Breast epithelium (tissue), 3 donors: Measurements from ENCODE around the gene MRO.

Experiments used
- POLR2A ChIP-seq: fragments of 450-650 bp; IDR thresholded peaks from one replicate; pipeline ENCODE4 v1.6.1; 2016; ENCODE audit warnings: antibody characterized with exemption, mild to moderate bottlenecking, moderate library complexity
- POLR2AphosphoS5 ChIP-seq, 3 donors: sonication (generic); formaldehyde crosslinking; IDR thresholded peaks; one replicate each; pipeline ENCODE4 v1.6.1; 2017; ENCODE audit warnings: antibody characterized with exemption in 3 of 3
- TF ChIP-seq, protein P1 (sequence below), 3 donors: fragments of 450-650 bp; IDR thresholded peaks; one replicate each; pipeline ENCODE4 v1.5.1; 2016 to 2017; ENCODE audit warnings: antibody characterized with exemption in 3 of 3, mild to moderate bottlenecking in 3 of 3, moderate library complexity in 3 of 3

DNA sequence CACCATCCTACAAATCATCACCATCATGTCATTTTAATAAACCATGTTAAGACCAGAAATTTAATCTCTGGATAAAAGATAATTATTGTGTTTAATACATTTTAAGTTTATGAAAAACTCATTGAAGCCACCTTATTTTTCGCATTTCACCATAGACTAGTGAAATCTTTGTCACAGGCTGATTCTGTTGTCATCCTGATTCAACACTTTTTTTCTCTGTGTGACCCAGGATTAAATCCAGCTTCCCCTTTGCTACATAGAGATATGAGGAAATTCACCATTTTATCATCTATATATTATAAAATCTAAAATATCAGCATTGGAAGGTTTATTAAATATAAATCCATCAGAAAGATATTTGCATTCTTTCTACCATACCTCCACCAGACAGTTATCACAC lies 29.2 kb upstream of the MRO start:
- TF ChIP-seq POLR2A (no peak), POLR2AphosphoS5 (IDR thresholded peaks at IDR 0.05) (no peak)
- TF ChIP-seq, protein P1, sequence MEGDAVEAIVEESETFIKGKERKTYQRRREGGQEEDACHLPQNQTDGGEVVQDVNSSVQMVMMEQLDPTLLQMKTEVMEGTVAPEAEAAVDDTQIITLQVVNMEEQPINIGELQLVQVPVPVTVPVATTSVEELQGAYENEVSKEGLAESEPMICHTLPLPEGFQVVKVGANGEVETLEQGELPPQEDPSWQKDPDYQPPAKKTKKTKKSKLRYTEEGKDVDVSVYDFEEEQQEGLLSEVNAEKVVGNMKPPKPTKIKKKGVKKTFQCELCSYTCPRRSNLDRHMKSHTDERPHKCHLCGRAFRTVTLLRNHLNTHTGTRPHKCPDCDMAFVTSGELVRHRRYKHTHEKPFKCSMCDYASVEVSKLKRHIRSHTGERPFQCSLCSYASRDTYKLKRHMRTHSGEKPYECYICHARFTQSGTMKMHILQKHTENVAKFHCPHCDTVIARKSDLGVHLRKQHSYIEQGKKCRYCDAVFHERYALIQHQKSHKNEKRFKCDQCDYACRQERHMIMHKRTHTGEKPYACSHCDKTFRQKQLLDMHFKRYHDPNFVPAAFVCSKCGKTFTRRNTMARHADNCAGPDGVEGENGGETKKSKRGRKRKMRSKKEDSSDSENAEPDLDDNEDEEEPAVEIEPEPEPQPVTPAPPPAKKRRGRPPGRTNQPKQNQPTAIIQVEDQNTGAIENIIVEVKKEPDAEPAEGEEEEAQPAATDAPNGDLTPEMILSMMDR (IDR thresholded peaks at IDR 0.05), result no peak
